AG20443 (cell line): ENCODE results near the gene PFDN2.
A peak's percentile ranks its signal among the peaks of the same experiment; 100 is the strongest.

Experiments used
- DNase-seq: peaks from one replicate; pipeline ENCODE4 v3.0.0; 2012; ENCODE audit warnings: low spot score, mixed read lengths

PFDN2 gene, protein sequence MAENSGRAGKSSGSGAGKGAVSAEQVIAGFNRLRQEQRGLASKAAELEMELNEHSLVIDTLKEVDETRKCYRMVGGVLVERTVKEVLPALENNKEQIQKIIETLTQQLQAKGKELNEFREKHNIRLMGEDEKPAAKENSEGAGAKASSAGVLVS

DNA sequence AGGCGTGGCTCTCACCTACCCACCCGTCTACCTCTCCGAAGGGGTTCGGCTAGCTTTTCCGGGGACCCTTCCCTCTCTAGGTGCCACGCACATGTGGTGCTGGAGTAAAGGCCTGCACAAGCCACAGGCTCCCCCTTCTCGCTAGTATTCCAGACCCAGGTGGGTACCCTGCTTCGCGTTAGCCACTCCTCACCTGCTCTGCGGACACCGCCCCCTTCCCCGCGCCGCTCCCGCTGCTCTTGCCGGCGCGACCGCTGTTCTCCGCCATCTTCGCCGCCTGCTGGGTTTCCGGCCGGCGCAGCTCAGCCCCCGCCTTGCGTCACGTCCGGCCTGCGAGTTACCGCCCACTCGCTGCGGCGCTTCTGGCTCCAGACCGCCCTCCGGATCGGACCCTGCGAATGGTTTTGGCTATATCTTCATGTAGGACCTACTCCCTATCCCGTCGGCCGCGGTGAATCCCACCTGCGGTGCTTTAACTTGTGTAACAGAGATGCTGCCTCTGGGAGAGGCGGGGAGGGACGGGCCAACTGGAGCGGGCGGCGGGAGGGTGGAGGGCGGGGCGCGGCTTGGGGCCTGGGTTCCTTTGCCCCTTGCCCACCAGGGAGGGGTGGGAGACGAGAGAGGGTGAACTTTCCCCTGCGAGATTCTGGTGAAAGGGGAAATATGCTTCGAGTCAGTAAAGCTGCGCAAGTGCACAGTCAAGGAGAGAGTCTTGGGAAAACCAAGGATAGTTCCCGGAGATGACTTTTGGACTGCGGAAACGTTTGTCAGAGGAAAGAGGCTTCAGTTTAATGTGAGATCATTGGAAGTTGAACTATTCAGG is at the start of gene PFDN2, which contains the start of gene NIT1:
Gene PFDN2 (minus strand): TSS at position 279 of the 823 bp plus-strand sequence. CDS start 11 bp downstream, at position 268.
Gene NIT1 (plus strand): TSS at position 347 of the 823 bp plus-strand sequence. CDS start 72 bp downstream, at position 419.
- DNase-seq, result peak; percentile 96

DNA sequence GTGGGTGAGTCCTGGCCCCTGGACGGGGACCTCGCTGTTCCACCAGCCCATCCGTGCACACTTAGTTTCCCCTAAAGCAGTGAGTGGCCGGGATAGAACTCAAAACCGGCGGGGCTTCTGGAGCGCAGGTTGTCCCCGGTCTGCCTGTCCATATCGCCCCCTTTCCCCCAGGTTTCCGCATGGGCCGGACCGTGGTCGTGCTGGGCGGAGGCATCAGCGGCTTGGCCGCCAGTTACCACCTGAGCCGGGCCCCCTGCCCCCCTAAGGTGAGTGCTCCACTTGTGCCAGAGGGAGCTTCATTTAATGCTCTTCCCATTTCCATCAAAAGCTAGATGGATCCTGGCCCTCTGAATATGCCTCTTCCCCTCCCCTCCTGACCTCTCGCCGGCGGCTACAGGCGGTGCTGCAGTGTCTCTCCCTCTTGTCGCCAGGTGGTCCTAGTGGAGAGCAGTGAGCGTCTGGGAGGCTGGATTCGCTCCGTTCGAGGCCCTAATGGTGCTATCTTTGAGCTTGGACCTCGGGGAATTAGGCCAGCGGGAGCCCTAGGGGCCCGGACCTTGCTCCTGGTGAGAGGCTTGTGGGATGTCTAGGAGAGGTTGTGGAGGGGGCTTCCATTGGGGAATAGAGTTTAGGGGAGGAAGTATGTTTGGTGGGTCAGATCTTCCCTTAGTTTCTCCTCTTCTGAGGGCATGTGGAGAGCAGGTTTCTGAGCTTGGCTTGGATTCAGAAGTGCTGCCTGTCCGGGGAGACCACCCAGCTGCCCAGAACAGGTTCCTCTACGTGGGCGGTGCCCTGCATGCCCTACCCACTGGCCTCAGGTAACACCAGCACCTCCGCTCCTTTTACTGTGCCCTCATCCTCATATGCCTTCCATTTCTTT is 49.1 kb upstream of the PFDN2 start:
- no peak for DNase-seq

DNA sequence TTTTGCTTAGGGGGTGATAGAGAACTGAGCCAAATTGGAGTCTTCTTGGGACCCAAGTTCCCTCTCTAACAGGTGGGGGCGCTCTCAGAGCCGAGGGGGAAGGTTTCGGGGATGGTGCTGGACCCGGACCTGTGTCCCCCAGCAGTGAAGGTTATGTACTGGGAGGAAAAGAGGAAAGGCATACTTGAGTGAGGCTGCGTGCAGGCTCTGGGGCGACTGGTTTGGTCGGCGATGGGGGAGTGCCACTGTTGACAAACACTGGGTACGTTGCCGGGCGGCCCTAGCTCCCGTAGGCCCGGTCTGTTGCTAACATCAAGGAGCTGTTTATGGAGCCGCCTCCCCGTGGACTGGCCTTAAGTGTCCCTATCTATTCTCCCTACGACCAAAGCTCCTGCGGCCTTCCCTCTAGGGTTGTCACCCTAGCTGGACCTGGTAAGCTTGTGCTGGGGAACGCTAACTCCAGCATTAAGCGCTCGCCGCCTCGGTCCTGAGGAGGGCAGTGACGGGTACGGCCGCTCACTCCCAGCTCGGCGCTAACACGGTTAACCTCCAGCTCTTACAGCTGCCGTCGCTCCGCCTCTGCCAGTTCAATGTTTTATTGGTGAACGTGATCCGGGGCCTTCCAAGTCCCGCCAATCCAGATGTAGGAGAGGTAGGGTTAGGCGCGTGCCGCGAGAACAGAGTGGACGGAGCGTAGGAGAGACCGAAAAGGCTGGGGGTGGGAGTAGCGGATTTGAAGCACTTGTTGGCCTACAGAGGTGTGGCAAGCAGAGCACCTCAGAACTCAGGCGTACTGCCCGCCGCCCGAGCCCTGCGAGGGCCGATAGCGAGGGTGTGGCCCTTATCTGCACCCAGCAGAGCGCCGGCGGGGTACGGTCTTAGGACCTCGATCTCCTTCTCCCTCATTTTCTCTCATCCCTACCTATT is 48.2 kb upstream of the PFDN2 start, which contains the start of gene PPOX:
Gene PPOX (plus strand): TSS at position 685 of the 927 bp plus-strand sequence. CDS start 422 bp downstream, outside the sequence.
- peak; percentile 91 for DNase-seq

DNA sequence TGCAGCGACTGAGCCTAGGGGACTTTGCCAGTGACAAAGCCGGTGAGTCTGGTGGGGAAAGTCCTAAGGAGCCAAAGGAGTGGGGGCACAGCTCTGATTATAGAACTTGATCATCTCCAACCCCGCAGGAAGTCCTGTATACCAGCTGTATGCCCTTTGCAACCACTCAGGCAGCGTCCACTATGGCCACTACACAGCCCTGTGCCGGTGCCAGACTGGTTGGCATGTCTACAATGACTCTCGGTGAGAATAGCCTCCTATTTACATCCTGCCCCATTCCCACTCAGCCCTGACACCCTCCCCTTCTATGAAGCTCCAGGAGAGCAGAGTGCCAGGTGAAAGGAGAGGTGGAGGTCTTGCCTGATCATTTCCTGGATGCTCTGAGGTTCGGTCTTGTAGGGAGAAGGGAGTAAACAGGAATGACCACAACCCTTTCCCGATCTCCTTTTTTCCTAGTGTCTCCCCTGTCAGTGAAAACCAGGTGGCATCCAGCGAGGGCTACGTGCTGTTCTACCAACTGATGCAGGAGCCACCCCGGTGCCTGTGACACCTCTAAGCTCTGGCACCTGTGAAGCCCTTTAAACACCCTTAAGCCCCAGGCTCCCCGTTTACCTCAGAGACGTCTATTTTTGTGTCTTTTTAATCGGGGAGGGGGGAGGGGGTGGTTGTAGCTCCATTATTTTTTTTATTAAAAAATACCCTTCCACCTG is 47.2 kb upstream of the PFDN2 start:
- DNase-seq, result no peak

DNA sequence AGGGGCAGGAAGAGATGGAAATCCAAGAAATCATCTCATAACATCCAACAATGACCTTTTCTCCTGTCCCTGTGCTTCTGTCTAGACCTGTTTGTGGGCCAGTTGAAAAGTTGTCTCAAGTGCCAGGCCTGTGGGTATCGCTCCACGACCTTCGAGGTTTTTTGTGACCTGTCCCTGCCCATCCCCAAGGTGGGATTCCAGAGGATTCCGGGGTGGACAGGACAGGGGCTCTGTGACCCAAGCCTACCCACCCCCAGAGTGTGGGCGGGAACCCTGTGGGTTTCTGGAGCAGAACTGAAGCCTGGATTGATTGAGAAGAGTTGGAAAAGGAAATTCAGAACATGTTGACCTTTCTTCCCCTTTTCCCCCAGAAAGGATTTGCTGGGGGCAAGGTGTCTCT is 46.0 kb upstream of the PFDN2 start:
- DNase-seq, result no peak

DNA sequence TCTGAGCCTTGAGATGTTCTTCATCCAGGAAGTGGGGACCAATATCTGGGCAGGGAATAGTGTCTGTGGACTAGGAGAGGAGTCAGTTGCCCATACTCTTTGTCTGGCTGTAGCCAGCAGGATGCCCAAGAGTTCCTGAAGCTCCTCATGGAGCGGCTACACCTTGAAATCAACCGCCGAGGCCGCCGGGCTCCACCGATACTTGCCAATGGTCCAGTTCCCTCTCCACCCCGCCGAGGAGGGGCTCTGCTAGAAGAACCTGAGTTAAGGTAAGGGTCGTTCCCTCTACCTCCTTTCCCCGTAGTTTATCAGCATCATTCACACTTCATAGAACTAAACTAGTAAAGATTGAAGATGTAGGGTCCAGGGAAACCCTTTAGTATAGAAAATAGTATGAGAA is 45.0 kb upstream of the PFDN2 start:
- no peak for DNase-seq

DNA sequence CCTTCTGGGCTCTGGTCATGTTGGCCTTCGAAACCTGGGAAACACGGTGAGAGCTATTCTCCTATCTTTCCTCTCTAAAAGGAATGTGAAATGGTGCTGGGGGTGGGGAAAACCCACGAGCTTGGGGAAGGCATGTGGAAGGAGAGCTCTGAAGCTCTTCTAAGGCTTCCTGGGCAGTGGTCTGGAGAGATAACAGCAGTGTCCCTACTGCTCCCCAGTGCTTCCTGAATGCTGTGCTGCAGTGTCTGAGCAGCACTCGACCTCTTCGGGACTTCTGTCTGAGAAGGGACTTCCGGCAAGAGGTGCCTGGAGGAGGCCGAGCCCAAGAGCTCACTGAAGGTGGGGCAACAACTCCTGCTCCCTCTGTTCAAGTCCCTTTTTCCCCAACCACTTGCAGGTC is 44.2 kb upstream of the PFDN2 start:
- no peak for DNase-seq

DNA sequence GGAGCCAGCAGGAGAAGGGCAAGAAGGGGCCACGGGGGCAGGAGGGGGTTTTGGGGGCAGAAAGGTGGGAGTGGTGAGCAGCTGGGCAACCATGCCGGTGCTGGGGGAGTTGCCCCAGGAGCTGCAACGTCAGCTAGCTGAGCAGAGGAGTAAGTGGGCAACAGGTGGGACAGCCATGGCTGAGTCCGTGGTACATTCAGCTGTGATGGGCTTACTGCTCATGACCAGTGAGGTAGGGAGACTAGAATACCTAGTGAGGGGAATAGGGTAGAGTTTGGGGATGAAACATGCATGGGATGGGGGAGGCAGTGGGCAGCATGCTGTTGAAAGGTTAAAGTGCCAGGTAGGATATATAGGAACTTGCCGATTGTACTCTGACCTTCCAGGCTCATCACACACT is 43.8 kb upstream of the PFDN2 start:
- no peak for DNase-seq

DNA sequence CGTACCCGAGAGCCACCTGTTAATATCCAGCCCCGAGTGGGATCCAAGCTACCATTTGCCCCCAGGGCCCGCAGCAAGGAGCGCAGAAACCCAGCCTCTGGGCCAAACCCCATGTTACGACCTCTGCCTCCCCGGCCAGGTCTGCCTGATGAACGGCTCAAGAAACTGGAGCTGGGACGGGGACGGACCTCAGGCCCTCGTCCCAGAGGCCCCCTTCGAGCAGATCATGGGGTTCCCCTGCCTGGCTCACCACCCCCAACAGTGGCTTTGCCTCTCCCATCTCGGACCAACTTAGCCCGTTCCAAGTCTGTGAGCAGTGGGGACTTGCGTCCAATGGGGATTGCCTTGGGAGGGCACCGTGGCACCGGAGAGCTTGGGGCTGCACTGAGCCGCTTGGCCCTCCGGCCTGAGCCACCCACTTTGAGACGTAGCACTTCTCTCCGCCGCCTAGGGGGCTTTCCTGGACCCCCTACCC is 42.9 kb upstream of the PFDN2 start:
- no peak for DNase-seq

DNA sequence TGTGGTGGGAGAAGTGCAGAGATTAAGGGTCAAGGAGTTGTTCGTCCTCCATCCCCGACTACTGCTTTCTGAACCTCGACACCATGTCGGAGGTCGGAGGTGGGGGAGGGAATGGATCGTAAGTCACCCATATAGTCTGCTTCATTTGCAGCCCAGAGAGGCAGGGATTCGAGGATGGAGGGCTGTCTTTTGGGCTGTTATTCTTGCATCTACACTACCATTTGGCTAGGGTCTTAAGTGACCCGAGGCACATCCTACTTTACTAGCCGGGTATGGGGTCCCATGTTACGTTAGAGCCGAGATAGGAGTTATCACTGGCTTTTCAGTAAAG is 42.0 kb upstream of the PFDN2 start:
- DNase-seq, result no peak

DNA sequence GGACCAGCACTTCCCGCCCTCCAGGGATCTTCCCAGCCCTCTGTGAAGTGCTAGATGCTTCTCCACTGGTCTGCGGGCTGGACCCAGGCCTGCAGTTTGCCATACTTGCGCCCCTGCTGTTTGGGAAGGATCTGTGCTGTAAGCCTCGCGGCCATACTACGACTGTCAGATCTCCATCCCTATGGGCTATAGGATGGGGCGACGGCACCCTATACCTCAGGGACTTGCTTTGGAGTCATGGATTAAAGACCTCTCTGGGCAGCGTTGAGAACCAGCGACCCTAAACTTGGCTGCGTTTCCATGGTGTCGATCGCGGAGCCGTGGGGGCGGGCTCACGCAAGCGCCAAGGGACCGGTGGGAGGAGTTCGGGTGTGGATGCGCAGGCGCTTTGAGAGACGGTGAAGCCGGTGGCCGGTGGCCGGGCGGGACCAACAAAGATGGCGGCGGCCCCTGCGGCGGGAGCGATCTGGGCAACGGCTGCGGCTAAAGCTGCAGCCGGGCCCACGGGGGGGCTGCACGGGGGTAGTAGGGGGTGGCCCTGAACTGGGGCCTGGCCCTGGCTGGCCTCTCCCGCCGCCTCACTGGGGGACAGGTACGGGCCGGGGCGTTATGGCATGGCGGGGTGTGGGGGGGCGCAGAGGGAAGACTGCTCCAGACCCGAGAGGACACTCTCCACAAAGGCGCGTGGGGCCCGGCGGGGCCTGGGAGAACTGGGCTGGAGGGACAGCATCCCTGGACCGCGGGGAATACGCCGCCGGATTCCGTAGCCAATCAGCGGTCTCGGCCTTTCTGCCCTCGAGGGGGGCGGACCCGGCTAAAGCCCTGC is 41.5 kb upstream of the PFDN2 start, which contains the start of gene USP21:
Gene USP21 (plus strand): TSS at position 414 of the 826 bp plus-strand sequence. CDS start 1,141 bp downstream, outside the sequence.
- peak; percentile 99 for DNase-seq

DNA sequence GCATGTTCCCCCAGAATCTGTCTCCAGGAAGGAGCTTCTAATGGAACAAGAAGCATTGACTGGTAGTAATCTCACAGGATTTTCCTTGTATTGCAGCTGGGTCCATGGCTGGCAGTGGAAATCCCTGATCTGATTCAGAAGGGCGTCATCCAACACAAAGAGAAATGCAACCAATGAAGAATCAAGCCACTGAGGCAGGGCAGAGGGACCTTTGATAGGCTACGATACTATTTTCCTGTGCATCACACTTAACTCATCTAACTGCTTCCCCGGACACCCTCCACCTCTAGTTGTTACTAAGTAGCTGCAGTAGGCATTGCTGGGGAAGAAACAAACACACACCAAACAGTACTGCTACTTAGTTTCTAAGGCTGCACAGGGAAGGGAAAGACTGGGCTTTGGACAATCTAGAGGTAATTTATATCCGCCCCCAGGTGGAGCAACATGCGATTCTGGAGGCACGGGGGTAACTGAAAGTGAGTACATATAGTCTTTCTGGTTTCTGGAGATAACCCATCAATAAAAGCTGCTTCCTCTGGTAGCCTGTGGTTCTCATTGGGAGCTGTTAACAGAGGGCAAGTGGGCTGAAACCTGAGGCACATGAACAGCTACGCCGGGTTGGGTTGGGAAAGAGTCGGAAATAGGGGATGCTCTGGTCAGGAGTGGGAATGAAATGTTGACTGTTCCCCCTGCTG is 40.6 kb upstream of the PFDN2 start:
- DNase-seq, result no peak

DNA sequence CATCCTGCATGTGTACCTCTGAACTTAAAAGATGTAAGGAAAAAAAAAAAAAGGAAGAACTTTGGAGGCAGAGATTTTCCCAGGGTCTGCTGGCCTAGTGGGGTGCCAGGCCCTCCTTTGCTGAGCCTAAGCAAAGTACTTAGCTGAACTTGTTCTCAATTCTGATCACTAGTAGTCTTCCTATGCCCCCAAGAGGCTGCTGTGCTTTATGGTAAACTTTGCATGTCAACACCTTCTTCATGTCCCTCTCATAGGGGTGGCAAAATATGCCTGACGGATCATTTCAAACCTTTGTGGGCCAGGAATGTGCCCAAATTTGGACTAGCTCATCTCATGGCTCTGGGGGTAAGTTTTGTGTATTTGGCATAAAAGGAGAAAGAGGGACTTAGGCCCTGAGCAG is 40.0 kb upstream of the PFDN2 start:
- no peak for DNase-seq

DNA sequence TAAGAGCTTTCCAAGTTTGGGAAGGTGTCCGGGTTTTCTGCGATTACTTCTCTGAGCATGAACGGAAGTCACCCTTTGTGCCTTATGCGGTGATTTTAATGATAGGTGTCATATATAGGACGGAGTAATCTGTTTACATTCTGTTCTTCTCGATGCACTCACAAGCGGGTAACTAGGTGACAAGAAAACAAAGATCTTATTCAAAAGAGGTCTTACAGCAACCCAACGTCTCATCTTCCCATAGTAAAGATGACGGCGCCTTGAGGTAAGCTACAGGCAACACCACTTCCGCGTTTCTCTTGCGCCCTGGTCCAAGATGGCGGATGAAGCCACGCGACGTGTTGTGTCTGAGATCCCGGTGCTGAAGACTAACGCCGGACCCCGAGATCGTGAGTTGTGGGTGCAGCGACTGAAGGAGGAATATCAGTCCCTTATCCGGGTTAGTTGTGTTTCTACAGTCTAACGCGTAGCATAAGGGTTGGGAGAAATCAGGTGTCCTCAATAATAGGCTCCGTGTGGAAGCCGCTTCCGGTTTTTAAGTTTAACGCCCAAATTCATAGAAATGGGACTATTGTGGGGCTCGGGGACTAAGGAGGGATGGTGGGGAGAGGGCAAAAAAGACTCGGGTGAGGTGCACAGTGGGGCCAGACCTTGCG is 36.0 kb upstream of the PFDN2 start, which contains the start of gene UFC1:
Gene UFC1 (plus strand): TSS at position 297 of the 656 bp plus-strand sequence. CDS start 20 bp downstream, at position 317.
- peak; percentile 87 for DNase-seq

DNA sequence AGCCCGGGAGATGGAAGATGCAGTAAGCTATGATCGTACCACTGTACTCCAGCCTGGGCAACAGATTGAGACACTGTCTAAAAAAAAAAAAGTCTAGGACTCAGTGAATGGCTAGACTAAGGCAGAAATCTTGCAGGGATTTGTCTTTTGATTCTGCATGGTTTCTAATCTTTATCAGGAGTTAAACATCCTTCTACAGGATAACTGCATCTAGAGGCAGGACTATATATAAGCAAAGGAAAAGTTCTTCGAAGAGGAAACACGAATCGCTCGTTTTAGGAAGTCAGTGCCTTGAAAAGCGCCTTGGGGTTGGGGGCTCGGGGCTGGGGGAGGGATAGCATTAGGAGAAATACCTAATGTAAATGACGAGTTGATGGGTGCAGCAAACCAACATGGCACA is 35.3 kb upstream of the PFDN2 start:
- no peak for DNase-seq

DNA sequence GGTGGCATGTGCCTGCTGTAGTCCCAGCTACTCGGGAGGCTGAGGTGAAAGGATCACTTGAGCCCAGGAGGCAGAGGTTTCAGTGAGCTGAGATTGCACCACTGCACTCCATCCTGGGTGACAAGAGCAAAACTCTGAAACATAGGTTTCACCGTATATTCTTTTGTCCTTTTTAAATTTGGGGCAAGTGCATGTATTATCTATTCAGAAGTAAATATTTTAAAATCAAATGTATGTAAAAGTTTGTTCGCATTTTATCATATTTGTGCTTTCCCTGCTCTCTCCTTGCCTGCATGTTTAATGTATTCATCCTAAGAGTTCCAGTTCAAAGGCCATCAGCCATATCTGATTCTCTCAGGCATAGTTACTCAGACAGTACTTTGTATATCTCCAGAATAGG is 28.0 kb upstream of the PFDN2 start:
- DNase-seq, result no peak

DNA sequence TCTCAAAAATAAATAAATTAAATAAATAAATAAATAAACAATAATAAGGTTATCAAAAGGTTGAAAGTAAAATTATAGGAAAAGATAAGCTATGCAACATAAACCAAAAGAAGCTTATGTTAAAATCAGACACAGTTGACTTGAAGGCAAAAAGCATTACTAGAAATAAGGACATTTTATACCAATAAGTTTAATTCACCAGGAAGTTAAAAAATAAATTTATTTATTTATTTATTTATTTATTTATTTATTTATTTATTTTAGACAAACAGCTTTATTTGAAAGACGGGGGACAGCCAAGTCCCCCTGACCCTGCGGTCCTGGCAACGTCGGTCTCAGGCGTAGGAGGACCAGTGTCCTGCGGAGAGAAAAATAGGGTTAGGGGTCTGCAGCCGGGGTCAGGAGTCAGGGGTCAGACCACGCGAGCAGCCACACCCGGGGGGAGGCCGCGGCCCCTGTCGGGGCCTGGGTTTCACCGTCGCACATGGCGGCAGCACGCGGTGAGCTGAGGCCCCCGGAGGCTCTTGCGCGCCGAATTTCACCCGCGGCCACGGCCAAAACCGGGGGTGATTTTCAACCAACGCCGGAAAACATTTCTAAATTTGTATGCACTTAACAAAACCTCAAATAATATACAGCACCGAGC is 23.0 kb upstream of the PFDN2 start:
- DNase-seq, result no peak

DNA sequence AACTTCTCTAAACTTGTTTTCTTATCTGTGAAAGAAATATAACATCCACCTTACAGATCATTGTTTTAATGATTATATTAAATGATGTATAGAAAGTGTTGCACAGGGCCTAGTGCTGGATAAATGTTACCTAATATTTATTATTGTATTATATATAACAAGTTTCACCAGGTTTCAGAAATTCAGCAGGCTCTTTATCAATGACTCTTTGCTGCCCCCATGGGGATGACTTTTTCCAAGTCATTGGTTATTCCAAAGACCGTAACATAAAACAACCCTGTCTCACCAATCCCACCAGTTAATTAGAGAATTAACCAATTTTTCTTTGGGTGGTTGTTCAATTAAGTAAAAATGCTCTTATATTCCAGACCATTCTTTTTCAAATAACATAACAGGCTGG is 21.9 kb upstream of the PFDN2 start:
- peak; percentile 52 for DNase-seq
